Activated CD8-positive, alpha-beta T cell treated with anti-CD3 and anti-CD28 coated beads for 36 hours (primary cell): Measurements from ENCODE around the gene MBD3L2. TPM values are rescaled to one million over a fixed set of nuclear protein-coding genes. Genes with fewer than 3 reads are reported as not detected.
"Not testable (repeated sequence)": the region's sequence is repeated elsewhere in the genome, so short reads cannot be mapped to it uniquely, and the experiment has no call there.

Experiments
- ATAC-seq: fragments of 200-7000 bp; cut with Tn5 transposase; one replicate; pipeline ENCODE4 v1.10.0; 2021; ENCODE audit warnings: mild to moderate bottlenecking, moderate library complexity
- CTCF ChIA-PET: fragments of 350-600 bp; sonication (Branson Sonifier 250); formaldehyde crosslinking; loops from one replicate; lab custom pipeline; 2021; ENCODE audit warnings: antibody characterized with exemption; lab: Charles Lee
- POLR2A ChIA-PET: fragments of 350-600 bp; sonication (Branson Sonifier 250); formaldehyde crosslinking; loops from one replicate; lab custom pipeline; 2021; ENCODE audit warnings: antibody characterized with exemption; lab: Charles Lee
- DNase-seq: peaks from one replicate; pipeline ENCODE4 v3.0.0-alpha.2; 2020
- H3K27ac Mint-ChIP-seq: one replicate; pipeline ENCODE4 v1.8.0; 2021; ENCODE audit warnings: mild to moderate bottlenecking, mixed read lengths
- H3K27me3 Mint-ChIP-seq: one replicate; pipeline ENCODE4 v1.8.0; 2021; ENCODE audit warnings: mixed read lengths
- H3K36me3 Mint-ChIP-seq: one replicate; pipeline ENCODE4 v1.8.0; 2021; ENCODE audit warnings: low read depth, mixed read lengths
- H3K4me1 Mint-ChIP-seq: one replicate; pipeline ENCODE4 v1.8.0; 2021; ENCODE audit warnings: low read depth, mixed read lengths
- H3K4me3 Mint-ChIP-seq: one replicate; pipeline ENCODE4 v1.8.0; 2021; ENCODE audit warnings: mild to moderate bottlenecking, moderate library complexity, mixed read lengths
- H3K9me3 Mint-ChIP-seq: one replicate; pipeline ENCODE4 v1.8.0; 2021; ENCODE audit warnings: mixed read lengths
- intact Hi-C: fragments of 100-400 bp; cut with micrococcal nuclease; formaldehyde crosslinking; loops from one replicate; pipeline ENCODE4 v1.10.0; 2022
- total RNA-seq, 2 experiments: library from RNA; stranded (reverse); gene quantifications; one replicate each; pipeline ENCODE4 v1.2.3, GENCODE V29; 2021
- TF ChIP-seq, protein P1 (sequence below): fragments of 200-600 bp; IDR thresholded peaks from one replicate; pipeline ENCODE4 v1.8.0; 2022; ENCODE audit warnings: antibody characterized with exemption, mild to moderate bottlenecking

Gene MBD3L2
- total RNA-seq: not detected

DNA sequence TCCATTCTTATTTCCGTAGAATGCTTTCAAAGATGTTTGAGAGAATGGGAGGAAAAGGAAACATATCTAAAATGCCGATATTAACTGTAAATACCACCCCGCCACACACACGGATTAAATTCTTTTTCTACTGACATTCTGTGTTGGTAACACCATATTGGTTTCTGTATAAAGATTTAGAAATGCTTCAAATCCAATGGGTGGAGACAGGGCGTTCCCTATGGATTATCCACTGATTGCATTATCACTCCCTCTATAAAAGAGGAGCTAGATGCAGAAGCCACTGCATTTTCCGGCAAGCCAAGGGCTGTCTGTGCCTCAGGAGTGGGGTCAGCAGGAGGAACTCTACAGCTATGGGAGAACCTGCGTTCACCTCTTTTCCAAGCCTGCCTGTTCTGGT, at the start of gene MBD3L2:
Gene MBD3L2 (plus strand): TSS at position 301 of the 400 bp plus-strand sequence. CDS start 53 bp downstream, at position 354.
- H3K9me3 Mint-ChIP-seq, H3K36me3 Mint-ChIP-seq, H3K4me3 Mint-ChIP-seq, CTCF ChIA-PET, intact Hi-C loops, DNase-seq, H3K4me1 Mint-ChIP-seq, POLR2A ChIA-PET, ATAC-seq, H3K27ac Mint-ChIP-seq, H3K27me3 Mint-ChIP-seq: not testable (repeated sequence)

DNA sequence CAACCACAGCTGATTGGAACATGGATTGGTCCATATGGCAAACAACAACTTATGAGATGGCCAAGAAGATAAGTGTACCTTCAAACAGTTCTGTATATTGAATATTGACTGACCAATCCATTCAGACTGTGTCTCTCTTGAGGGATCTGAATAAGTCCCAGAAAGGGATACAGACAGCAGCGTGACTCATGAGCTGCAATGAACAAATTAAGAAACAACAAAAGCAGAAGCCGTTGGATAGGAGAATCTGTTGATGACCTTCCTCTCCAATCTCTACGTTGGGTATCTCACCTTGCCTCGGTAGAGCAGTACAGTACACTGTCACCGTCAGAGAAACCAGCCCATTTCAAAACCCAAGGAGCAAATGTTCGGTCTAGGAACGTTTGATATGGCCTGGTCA, 49.2 kb upstream of the MBD3L2 start:
- ATAC-seq (no peak), DNase-seq (no peak)
- H3K27me3 Mint-ChIP-seq: no peaks in the 10 kb centered on the region
- peaks cover 7% of the 10 kb centered on the region for H3K4me1 Mint-ChIP-seq
- H3K36me3 Mint-ChIP-seq: no peaks in the 10 kb centered on the region
- H3K9me3 Mint-ChIP-seq: peaks cover 3% of the 10 kb centered on the region
- CTCF ChIA-PET: interaction anchor here (1.4 kb wide), 1 partner anchor 36 kb away, joined by 5 read pairs; no protein-coding TSS in a partner anchor
- TF ChIP-seq, protein P1, sequence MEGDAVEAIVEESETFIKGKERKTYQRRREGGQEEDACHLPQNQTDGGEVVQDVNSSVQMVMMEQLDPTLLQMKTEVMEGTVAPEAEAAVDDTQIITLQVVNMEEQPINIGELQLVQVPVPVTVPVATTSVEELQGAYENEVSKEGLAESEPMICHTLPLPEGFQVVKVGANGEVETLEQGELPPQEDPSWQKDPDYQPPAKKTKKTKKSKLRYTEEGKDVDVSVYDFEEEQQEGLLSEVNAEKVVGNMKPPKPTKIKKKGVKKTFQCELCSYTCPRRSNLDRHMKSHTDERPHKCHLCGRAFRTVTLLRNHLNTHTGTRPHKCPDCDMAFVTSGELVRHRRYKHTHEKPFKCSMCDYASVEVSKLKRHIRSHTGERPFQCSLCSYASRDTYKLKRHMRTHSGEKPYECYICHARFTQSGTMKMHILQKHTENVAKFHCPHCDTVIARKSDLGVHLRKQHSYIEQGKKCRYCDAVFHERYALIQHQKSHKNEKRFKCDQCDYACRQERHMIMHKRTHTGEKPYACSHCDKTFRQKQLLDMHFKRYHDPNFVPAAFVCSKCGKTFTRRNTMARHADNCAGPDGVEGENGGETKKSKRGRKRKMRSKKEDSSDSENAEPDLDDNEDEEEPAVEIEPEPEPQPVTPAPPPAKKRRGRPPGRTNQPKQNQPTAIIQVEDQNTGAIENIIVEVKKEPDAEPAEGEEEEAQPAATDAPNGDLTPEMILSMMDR: no peak
- H3K27ac Mint-ChIP-seq: no peak overlapping the region
- no peak overlapping the region for H3K4me3 Mint-ChIP-seq
- POLR2A ChIA-PET: no interaction called here
- intact Hi-C loops: no loop called here

DNA sequence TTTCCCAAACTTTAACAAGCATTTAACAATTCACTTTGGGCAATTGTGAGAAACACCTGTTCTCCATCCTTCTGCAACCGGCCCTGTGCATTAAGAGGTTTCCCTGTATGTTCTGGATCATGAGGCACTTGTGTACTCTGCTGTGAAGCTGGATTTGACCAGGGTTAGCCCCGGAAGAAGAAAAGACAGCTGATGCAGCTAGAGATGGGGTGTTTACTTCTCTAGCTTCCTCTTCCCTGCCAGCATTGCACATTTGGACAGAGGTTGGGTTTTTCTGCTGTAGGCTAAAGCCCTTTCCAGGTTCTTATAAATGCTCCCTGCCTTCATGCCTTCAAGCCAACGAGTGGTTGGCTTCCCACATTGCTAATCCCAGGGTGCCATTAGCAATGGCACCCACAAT, 48.8 kb upstream of the MBD3L2 start:
- no peak overlapping the region for H3K4me3 Mint-ChIP-seq
- H3K36me3 Mint-ChIP-seq: no peaks in the 10 kb centered on the region
- CTCF ChIA-PET: interaction anchor here (1.4 kb wide), 1 partner anchor 36 kb away, joined by 5 read pairs; no protein-coding TSS in a partner anchor
- POLR2A ChIA-PET: no interaction called here
- H3K4me1 Mint-ChIP-seq: peaks cover 7% of the 10 kb centered on the region
- no peaks in the 10 kb centered on the region for H3K9me3 Mint-ChIP-seq
- intact Hi-C loops: no loop called here
- H3K27ac Mint-ChIP-seq: no peak overlapping the region
- ATAC-seq (no peak), DNase-seq (no peak)
- TF ChIP-seq, protein P1: no peak
- no peaks in the 10 kb centered on the region for H3K27me3 Mint-ChIP-seq

DNA sequence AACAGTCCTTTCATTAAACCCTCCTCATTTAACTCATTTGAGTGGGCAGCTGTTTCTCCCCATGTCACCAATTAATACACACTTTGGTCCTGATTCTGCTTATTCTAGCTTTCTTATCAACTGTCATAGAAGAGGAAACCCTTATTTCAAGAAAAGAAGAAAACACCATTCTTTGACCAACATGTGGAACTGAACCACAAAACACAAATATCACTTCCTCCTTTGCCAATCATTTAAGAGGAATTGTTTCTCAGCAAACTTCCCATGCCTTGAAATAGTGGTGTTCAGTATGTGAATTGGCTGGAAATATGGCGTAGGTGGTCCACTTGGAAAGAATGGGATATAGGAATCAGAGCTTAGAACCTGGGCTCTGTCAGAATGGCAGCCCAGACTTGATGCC, 48.3 kb upstream of the MBD3L2 start:
- Mint-ChIP-seq H3K27me3 (no peaks in the 10 kb centered on the region), H3K4me1 (peaks cover 7% of the 10 kb centered on the region), H3K36me3 (no peaks in the 10 kb centered on the region), H3K27ac (no peak overlapping the region), H3K9me3 (no peaks in the 10 kb centered on the region), H3K4me3 (no peak overlapping the region)
- CTCF ChIA-PET: interaction anchor here (1.4 kb wide), 1 partner anchor 37 kb away, joined by 5 read pairs; no protein-coding TSS in a partner anchor
- ATAC-seq: no peak
- TF ChIP-seq, protein P1: no peak
- no peak for DNase-seq
- intact Hi-C loops: no loop called here
- POLR2A ChIA-PET: no interaction called here

DNA sequence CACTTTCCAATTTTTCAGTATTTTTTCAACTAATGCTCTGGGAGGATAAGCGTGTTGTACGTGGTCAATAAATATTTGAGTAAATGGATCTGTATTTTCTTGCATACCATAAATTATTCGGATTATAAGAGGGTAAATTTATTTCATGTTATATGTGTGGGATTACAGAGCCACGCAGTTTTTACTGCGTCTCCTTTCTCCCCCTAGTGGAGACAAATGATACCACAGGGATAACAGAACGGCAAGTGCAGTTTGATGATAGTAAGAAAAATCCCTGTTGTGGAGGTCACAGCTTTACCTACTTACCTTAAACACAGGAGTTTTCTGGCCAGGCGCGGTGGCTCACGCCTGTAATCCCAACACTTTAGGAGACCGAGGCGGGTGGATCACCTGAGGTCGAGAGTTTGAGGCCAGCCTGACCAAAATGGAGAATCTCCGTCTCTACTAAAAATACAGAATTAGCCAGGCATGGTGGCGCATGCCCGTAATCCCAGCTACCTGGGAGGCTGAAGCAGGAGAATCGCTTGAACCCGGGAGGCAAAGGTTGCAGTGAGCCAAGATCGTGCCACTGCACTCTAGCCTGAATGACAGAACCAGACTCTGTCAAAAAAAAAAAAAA, 44.7 kb upstream of the MBD3L2 start:
- Mint-ChIP-seq H3K27me3 (no peaks in the 10 kb centered on the region), H3K4me3 (no peak overlapping the region), H3K9me3 (no peaks in the 10 kb centered on the region), H3K4me1 (peaks cover 16% of the 10 kb centered on the region), H3K36me3 (no peaks in the 10 kb centered on the region), H3K27ac (no peak overlapping the region)
- POLR2A ChIA-PET: no interaction called here
- intact Hi-C loops: no loop called here
- DNase-seq: no peak
- CTCF ChIA-PET: interaction anchor here (1.2 to 2.5 kb wide), 4 partner anchors 20 to 141 kb away, joined by 4 to 6 read pairs (median 4); no protein-coding TSS in a partner anchor
- peak; percentile 39 for ATAC-seq
- TF ChIP-seq, protein P1: peak; percentile 77
